AG09319 (cell line): ENCODE data around the gene CLCNKB.

ENCODE experiments used
- DNase-seq: peaks from one replicate; pipeline ENCODE4 v3.0.0-alpha.2; 2010; ENCODE audit warnings: low read depth; ENCODE audit errors: extremely low read depth
- CTCF ChIP-seq: IDR thresholded peaks from 2 replicates; pipeline ENCODE4 v1.5.1; 2011; ENCODE audit warnings: low read depth, mild to moderate bottlenecking, inconsistent platforms, low read length, moderate library complexity

CLCNKB gene

GRCh38 chr1:16068356-16069270 is 25.0 kb downstream of the CLCNKB start:
- DNase-seq: no peak
- no peak for TF ChIP-seq CTCF

GRCh38 chr1:16070640-16071355 is 27.2 kb downstream of the CLCNKB start:
- no peak for TF ChIP-seq CTCF
- DNase-seq: no peak

- TF ChIP-seq CTCF: no peak
- no peak for DNase-seq
Measured at GRCh38 chr1:16071614-16072013, 28.0 kb downstream of the CLCNKB start.

GRCh38 chr1:16072095-16072494 is 28.5 kb downstream of the CLCNKB start:
- no peak for TF ChIP-seq CTCF
- no peak for DNase-seq

- TF ChIP-seq CTCF: peak; percentile 21
- DNase-seq: no peak
Measured at GRCh38 chr1:16072616-16073484, 29.3 kb downstream of the CLCNKB start.

GRCh38 chr1:16073490-16074119 is 30.0 kb downstream of the CLCNKB start, which contains the start of gene FAM131C:
FAM131C (minus strand) TSS chr1:16073651; CDS start chr1:16073442, 209 bp downstream.
- DNase-seq: no peak
- TF ChIP-seq CTCF: peak; percentile 3
